Tibial nerve (tissue), 4 donors: Measurements from ENCODE around the gene MEGF10. TPM values are rescaled to one million over a fixed set of nuclear protein-coding genes. Genes with fewer than 3 reads are reported as not detected.

ENCODE experiments used
- DNase-seq, 2 donors: peaks; one replicate each; pipeline ENCODE4 v3.0.0-alpha.2; 2019; ENCODE audit warnings: low spot score in 2 of 2
- H3K27ac ChIP-seq, 4 donors: fragments of 200-600 bp; sonication (generic) in 3 of 4; one replicate each; pipeline ENCODE4 v1.5.1; 2017 to 2019; ENCODE audit warnings: mild to moderate bottlenecking in 1 of 4
- H3K27me3 ChIP-seq, 2 donors: fragments of 200-600 bp; sonication (generic) in 1 of 2; one replicate each; pipeline versions ENCODE4 v1.5.1 to v1.6.0; 2017 to 2019
- H3K36me3 ChIP-seq, 3 donors: fragments of 200-600 bp; sonication (generic); one replicate each; pipeline ENCODE4 v1.5.1; 2018 to 2019
- H3K4me1 ChIP-seq, 4 donors: fragments of 200-600 bp; sonication (generic) in 3 of 4; one replicate each; pipeline ENCODE4 v1.5.1; 2017 to 2019
- H3K4me3 ChIP-seq, 4 donors: fragments of 200-600 bp; sonication (generic) in 3 of 4; one replicate each; pipeline ENCODE4 v1.5.1; 2017 to 2019; ENCODE audit warnings: mild to moderate bottlenecking in 1 of 4, moderate library complexity in 1 of 4
- H3K9me3 ChIP-seq, 4 donors: fragments of 200-600 bp; sonication (generic) in 3 of 4; one replicate each; pipeline ENCODE4 v1.5.1; 2017 to 2019
- EP300 ChIP-seq, 2 donors: sonication (generic); formaldehyde crosslinking; IDR thresholded peaks; one replicate each; pipeline ENCODE4 v1.6.1; 2017; ENCODE audit warnings: antibody characterized with exemption in 2 of 2, mild to moderate bottlenecking in 1 of 2
- POLR2A ChIP-seq, 2 donors: fragments of 450-650 bp; IDR thresholded peaks; one replicate each; pipeline ENCODE4 v1.6.1; 2017; ENCODE audit warnings: antibody characterized with exemption in 2 of 2, mild to moderate bottlenecking in 2 of 2, moderate library complexity in 2 of 2
- WGBS, 2 donors: methylation state at CpG; one replicate each; pipeline ENCODE4 v1.1.5; 2018; 5-methylcytosine and 5-hydroxymethylcytosine counted together
- total RNA-seq, 4 donors: library from RNA; depleted of rRNA; stranded (reverse); fragments of >200 nt; gene quantifications; one replicate each; pipeline ENCODE4 v1.1.0, GENCODE V29; 2016
- TF ChIP-seq, protein P1 (sequence below), 5 experiments: fragments of 200-600 bp in 3 of 5; fragments of 450-650 bp in 2 of 5; sonication (generic) in 3 of 5; IDR thresholded peaks; one replicate each; pipeline ENCODE4 v1.5.1; 2016 to 2019; ENCODE audit warnings: antibody characterized with exemption in 5 of 5, mild to moderate bottlenecking in 3 of 5, moderate library complexity in 2 of 5

The MEGF10 gene
- total RNA-seq, 4 donors from 2014 or later = 0.30 to 3.3 (median 1.3) TPM

DNA sequence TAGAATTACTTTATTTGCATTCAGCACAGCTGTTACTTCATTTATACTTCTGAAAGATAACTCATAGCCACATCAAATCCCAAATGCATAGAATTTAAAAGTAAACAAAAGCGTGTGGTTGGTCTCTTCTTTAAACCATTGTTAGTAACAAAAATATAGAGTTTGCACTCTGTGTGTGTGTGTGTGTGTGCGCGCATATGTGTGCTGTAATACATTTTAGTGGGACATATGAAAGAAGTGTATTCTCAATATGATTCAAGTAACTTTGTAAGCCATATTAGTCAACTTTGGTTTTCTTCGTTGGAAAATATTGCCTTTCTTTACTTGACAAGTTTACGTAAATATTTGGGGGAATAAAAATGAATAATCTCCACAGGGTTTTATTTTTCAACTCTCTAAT, 120.8 kb downstream of the MEGF10 start:
- TF ChIP-seq, protein P1, sequence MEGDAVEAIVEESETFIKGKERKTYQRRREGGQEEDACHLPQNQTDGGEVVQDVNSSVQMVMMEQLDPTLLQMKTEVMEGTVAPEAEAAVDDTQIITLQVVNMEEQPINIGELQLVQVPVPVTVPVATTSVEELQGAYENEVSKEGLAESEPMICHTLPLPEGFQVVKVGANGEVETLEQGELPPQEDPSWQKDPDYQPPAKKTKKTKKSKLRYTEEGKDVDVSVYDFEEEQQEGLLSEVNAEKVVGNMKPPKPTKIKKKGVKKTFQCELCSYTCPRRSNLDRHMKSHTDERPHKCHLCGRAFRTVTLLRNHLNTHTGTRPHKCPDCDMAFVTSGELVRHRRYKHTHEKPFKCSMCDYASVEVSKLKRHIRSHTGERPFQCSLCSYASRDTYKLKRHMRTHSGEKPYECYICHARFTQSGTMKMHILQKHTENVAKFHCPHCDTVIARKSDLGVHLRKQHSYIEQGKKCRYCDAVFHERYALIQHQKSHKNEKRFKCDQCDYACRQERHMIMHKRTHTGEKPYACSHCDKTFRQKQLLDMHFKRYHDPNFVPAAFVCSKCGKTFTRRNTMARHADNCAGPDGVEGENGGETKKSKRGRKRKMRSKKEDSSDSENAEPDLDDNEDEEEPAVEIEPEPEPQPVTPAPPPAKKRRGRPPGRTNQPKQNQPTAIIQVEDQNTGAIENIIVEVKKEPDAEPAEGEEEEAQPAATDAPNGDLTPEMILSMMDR (IDR thresholded peaks at IDR 0.05) = no peak
- TF ChIP-seq EP300 (IDR thresholded peaks at IDR 0.05) = no peak
- no peak for TF ChIP-seq POLR2A (IDR thresholded peaks at IDR 0.05)
- Histone ChIP-seq H3K27ac (no peak overlapping the region), H3K9me3 (no peaks in the 10 kb centered on the region), H3K27me3 (no peaks in the 10 kb centered on the region), H3K4me1 (no peaks in the 10 kb centered on the region), H3K36me3 (no peaks in the 10 kb centered on the region), H3K4me3 (no peak overlapping the region)
- DNase-seq = no peak
- 89 to 91% methylated on average over 5 of the region's 5 CpGs for WGBS, 2 donors

DNA sequence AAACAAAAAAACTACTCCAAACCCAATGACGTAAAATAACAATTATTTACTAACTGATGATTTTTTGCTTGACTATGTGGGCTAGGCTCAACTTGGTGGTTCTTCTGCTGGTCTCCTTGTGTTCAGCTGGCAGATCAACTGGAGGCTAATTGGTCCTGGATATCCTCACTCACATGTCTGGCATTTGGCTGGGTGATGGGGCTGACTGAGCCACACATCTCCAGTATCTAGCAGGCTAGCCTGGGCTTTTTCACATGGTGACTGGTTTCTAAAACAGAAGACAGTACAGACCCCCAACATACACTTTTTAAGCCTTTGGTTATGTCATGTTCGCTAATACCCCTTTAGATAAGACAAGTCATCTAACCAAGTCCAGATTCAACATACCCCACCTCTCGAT, 122.1 kb downstream of the MEGF10 start:
- Histone ChIP-seq H3K27ac (no peak overlapping the region), H3K4me3 (no peak overlapping the region), H3K4me1 (no peaks in the 10 kb centered on the region), H3K27me3 (no peaks in the 10 kb centered on the region), H3K36me3 (no peaks in the 10 kb centered on the region), H3K9me3 (no peaks in the 10 kb centered on the region)
- TF ChIP-seq, protein P1 (IDR thresholded peaks at IDR 0.05) = no peak
- TF ChIP-seq EP300 (IDR thresholded peaks at IDR 0.05) (no peak), POLR2A (IDR thresholded peaks at IDR 0.05) (no peak)
- DNase-seq = no peak
- 98 to 99% methylated on average over 3 of the region's 3 CpGs for WGBS, 2 donors

DNA sequence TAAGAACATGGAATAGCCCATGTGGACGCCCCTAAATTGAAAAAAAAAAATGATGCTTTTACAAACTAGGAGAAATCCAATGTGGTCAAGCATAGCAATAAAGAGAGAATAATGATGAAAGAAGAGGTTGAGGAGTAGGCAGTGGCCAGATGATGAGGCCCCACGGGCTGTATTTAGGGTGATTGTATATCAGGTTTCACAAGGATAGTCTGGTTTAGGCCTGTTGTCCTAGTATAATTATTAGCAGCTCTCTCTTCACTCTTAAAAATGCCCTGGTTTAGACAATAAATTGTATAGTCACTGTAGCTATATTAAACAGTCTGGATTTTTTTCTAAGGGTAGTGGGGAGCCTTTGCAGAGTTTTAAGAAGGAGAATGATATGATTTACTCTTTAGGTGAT, 124.4 kb downstream of the MEGF10 start:
- H3K4me1 ChIP-seq = peaks cover 0 to 6% (median 0%) of the 10 kb centered on the region in 4 donors
- no peak overlapping the region for H3K27ac ChIP-seq
- H3K36me3 ChIP-seq = no peaks in the 10 kb centered on the region
- 70 to 79% methylated on average over 2 of the region's 2 CpGs for WGBS, 2 donors
- DNase-seq = no peak
- H3K27me3 ChIP-seq = no peaks in the 10 kb centered on the region
- no peak overlapping the region for H3K4me3 ChIP-seq
- no peaks in the 10 kb centered on the region for H3K9me3 ChIP-seq
- TF ChIP-seq, protein P1 (IDR thresholded peaks at IDR 0.05) = no peak
- TF ChIP-seq POLR2A (IDR thresholded peaks at IDR 0.05) = no peak
- no peak for TF ChIP-seq EP300 (IDR thresholded peaks at IDR 0.05)

DNA sequence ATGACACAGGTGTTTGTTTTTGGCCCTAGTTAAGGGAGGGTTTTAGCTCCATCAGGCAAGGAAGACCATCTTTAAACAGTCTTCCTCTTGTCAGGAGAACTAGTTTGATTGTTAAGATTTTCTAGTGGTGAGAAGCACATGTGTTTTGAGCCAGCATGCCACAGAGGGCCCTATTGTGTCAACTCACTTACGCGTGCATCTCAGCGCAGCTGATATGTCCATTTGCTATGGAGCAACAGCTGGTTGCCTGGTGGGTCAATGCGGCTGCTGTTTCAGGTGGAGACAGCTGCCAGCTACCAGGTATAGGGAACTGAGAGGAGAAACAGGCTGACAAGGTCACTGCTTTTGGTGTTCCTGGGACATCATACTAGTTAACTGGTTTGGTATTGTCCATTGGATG, 126.3 kb downstream of the MEGF10 start:
- TF ChIP-seq POLR2A (IDR thresholded peaks at IDR 0.05) = no peak
- TF ChIP-seq, protein P1 (IDR thresholded peaks at IDR 0.05) = no peak
- TF ChIP-seq EP300 (IDR thresholded peaks at IDR 0.05) = no peak
- Histone ChIP-seq H3K4me3 (no peak overlapping the region), H3K4me1 (peaks cover 0 to 6% (median 0%) of the 10 kb centered on the region in 4 donors), H3K9me3 (no peaks in the 10 kb centered on the region), H3K27ac (no peak overlapping the region), H3K36me3 (no peaks in the 10 kb centered on the region), H3K27me3 (no peaks in the 10 kb centered on the region)
- DNase-seq = no peak
- 90 to 98% methylated on average over 4 of the region's 4 CpGs for WGBS, 2 donors

DNA sequence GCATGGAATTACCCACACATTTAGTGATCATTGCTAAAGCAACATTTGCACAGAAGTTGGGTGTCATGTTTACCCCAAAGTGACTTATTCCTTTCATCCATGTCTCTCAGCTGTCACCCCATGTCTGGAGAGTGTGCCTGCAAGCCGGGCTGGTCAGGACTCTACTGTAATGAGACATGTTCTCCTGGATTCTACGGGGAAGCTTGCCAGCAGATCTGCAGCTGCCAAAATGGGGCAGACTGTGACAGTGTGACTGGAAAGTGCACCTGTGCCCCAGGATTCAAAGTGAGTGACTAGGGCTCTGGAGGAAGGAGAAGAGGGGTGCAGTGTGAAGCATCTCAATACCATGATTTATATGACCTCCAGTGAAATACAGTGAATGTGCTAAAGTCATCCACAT, 126.9 kb downstream of the MEGF10 start:
- Histone ChIP-seq H3K4me3 (no peak overlapping the region), H3K27me3 (no peaks in the 10 kb centered on the region), H3K27ac (no peak overlapping the region), H3K36me3 (no peaks in the 10 kb centered on the region), H3K9me3 (no peaks in the 10 kb centered on the region), H3K4me1 (peaks cover 0 to 6% (median 0%) of the 10 kb centered on the region in 4 donors)
- TF ChIP-seq POLR2A (IDR thresholded peaks at IDR 0.05) (no peak), EP300 (IDR thresholded peaks at IDR 0.05) (no peak)
- TF ChIP-seq, protein P1 (IDR thresholded peaks at IDR 0.05) = no peak
- no peak for DNase-seq
- WGBS, 2 donors = 78 to 88% methylated on average over 2 of the region's 2 CpGs
